Liver (tissue), 9 donors: ENCODE results near the gene PRIM2. TPM values are rescaled to one million over a fixed set of nuclear protein-coding genes. Genes with fewer than 3 reads are reported as not detected.
"Not testable (repeated sequence)": the region's sequence is repeated elsewhere in the genome, so short reads cannot be mapped to it uniquely, and the experiment has no call there.

ENCODE experiments used
- DNase-seq: peaks from one replicate; pipeline ENCODE4 v3.0.0-alpha.2; 2017; ENCODE audit warnings: low spot score
- H3K27ac ChIP-seq, 2 donors: one replicate each; pipeline ENCODE4 v1.7.0; 2013; ENCODE audit warnings: inconsistent platforms in 2 of 2, low read length in 2 of 2, control low read depth in 1 of 2, low read depth in 1 of 2, mild to moderate bottlenecking in 1 of 2
- H3K27me3 ChIP-seq, 4 donors: one replicate each; pipeline versions ENCODE4 v1.6.1 to v1.7.0; 2013; ENCODE audit warnings: low read length in 3 of 4, inconsistent platforms in 1 of 4, mild to moderate bottlenecking in 1 of 4, moderate library complexity in 1 of 4; ENCODE audit not compliant: control insufficient read depth in 4 of 4, insufficient read depth in 4 of 4
- H3K36me3 ChIP-seq, 4 donors: one replicate each; pipeline versions ENCODE4 v1.6.1 to v1.7.0; 2013; ENCODE audit warnings: low read length in 3 of 4, mild to moderate bottlenecking in 3 of 4, low read depth in 1 of 4, moderate library complexity in 1 of 4; ENCODE audit not compliant: control insufficient read depth in 4 of 4, insufficient read depth in 3 of 4
- H3K4me1 ChIP-seq, 4 donors: one replicate each; pipeline versions ENCODE4 v1.6.1 to v1.7.0; 2013; ENCODE audit warnings: low read length in 3 of 4, mild to moderate bottlenecking in 3 of 4, moderate library complexity in 1 of 4; ENCODE audit not compliant: control insufficient read depth in 4 of 4, insufficient read depth in 4 of 4
- H3K4me3 ChIP-seq, 3 donors: one replicate each; pipeline versions ENCODE4 v1.6.1 to v1.7.0; 2013; ENCODE audit warnings: low read length in 3 of 3, control low read depth in 1 of 3, low read depth in 1 of 3, mild to moderate bottlenecking in 1 of 3
- H3K9ac ChIP-seq, 2 donors: one replicate each; pipeline ENCODE4 v1.7.0; 2013; ENCODE audit warnings: low read length in 2 of 2, mild to moderate bottlenecking in 2 of 2, moderate library complexity in 2 of 2, control low read depth in 1 of 2, low read depth in 1 of 2
- H3K9me3 ChIP-seq, 4 donors: one replicate each; pipeline versions ENCODE4 v1.6.1 to v1.7.0; 2013; ENCODE audit warnings: low read length in 3 of 4; ENCODE audit not compliant: control insufficient read depth in 4 of 4
- WGBS: extraction: QIAGEN DNeasy Blood & Tissue Kit; methylation state at CpG from one replicate; pipeline ENCODE4 v1.1.7; 2013; 5-methylcytosine and 5-hydroxymethylcytosine counted together
- polyA plus RNA-seq, 2 donors: library from polyadenylated mRNA; stranded (reverse) in 1 of 2; unstranded in 1 of 2; fragments of 200-250 nt in 1 of 2; fragments of >200 nt in 1 of 2; fragmentation: Nextera tagmentation in 1 of 2; extraction: Ambion mirVana in 1 of 2; gene quantifications; one replicate each; pipeline versions ENCODE4 v1.2.1 to v1.2.3, GENCODE V29; 2013 to 2015
- total RNA-seq, 2 donors: library from RNA; depleted of rRNA; stranded (reverse); fragments of >200 nt; gene quantifications; one replicate each; pipeline ENCODE4 v1.2.3, GENCODE V29; 2014
- donor health status: healthy.
- donor health status: healthy.
- donor health status: healthy.
- donor health status: healthy.
- donor health status: healthy.

The PRIM2 gene
- total and polyA plus RNA-seq, 4 donors = 1.6 to 13.0 (median 3.5) TPM

- not testable (repeated sequence) for H3K4me3 ChIP-seq, H3K36me3 ChIP-seq, H3K27me3 ChIP-seq, H3K27ac ChIP-seq, H3K4me1 ChIP-seq, H3K9me3 ChIP-seq, DNase-seq, H3K9ac ChIP-seq
Measured at GRCh38 chr6:57445379-57445778, 127.9 kb downstream of the PRIM2 start.

GRCh38 chr6:57445790-57446468 lies 128.5 kb downstream of the PRIM2 start:
- H3K27me3 ChIP-seq, H3K9ac ChIP-seq, H3K4me1 ChIP-seq, DNase-seq, H3K27ac ChIP-seq, H3K4me3 ChIP-seq, H3K9me3 ChIP-seq, H3K36me3 ChIP-seq: not testable (repeated sequence)
- 85% methylated on average over 2 of the region's 2 CpGs for WGBS

- not testable (repeated sequence) for H3K4me3 ChIP-seq, H3K9me3 ChIP-seq, H3K9ac ChIP-seq, H3K4me1 ChIP-seq, DNase-seq, H3K27ac ChIP-seq, H3K36me3 ChIP-seq, H3K27me3 ChIP-seq
- 99% methylated on average over 1 of the region's 1 CpG for WGBS
Measured at GRCh38 chr6:57449496-57450066, 132.2 kb downstream of the PRIM2 start.

- not testable (repeated sequence) for H3K36me3 ChIP-seq, H3K4me3 ChIP-seq, H3K27me3 ChIP-seq, H3K27ac ChIP-seq, H3K9me3 ChIP-seq, DNase-seq, H3K4me1 ChIP-seq, H3K9ac ChIP-seq
- 88% methylated on average over 2 of the region's 2 CpGs for WGBS
Measured at GRCh38 chr6:57459781-57460180, 142.4 kb downstream of the PRIM2 start.

- H3K9ac ChIP-seq, DNase-seq, H3K36me3 ChIP-seq, H3K27me3 ChIP-seq, H3K27ac ChIP-seq, H3K9me3 ChIP-seq, H3K4me3 ChIP-seq, H3K4me1 ChIP-seq: not testable (repeated sequence)
- 80% methylated on average over 4 of the region's 4 CpGs for WGBS
Measured at GRCh38 chr6:57461022-57461421, 143.6 kb downstream of the PRIM2 start.

GRCh38 chr6:57463809-57464208 lies 146.4 kb downstream of the PRIM2 start:
- H3K4me1 ChIP-seq, H3K9me3 ChIP-seq, H3K4me3 ChIP-seq, DNase-seq, H3K36me3 ChIP-seq, H3K9ac ChIP-seq, H3K27me3 ChIP-seq, H3K27ac ChIP-seq: not testable (repeated sequence)
- 82% methylated on average over 5 of the region's 5 CpGs for WGBS

GRCh38 chr6:57465968-57466367 lies 148.5 kb downstream of the PRIM2 start:
- not testable (repeated sequence) for DNase-seq, H3K36me3 ChIP-seq, H3K4me1 ChIP-seq, H3K4me3 ChIP-seq, H3K27me3 ChIP-seq, H3K9me3 ChIP-seq, H3K27ac ChIP-seq, H3K9ac ChIP-seq
- WGBS = 97% methylated on average over 3 of the region's 3 CpGs
